Nephron progenitor cell (in vitro differentiated cells): Measurements from ENCODE around the gene PAX5.

Experiments used
- DNase-seq: peaks from one replicate; pipeline ENCODE4 v3.0.0; 2021
- H3K27ac Mint-ChIP-seq: 2 replicates; pipeline ENCODE4 v1.8.0; 2021; ENCODE audit warnings: mild to moderate bottlenecking, moderate library complexity, mixed read lengths
- H3K27me3 Mint-ChIP-seq: 2 replicates; pipeline ENCODE4 v1.8.0; 2021; ENCODE audit warnings: mild to moderate bottlenecking, low read depth, mixed read lengths; ENCODE audit not compliant: poor library complexity
- H3K36me3 Mint-ChIP-seq: 2 replicates; pipeline ENCODE4 v1.8.0; 2021; ENCODE audit warnings: low read depth, mixed read lengths
- H3K4me1 Mint-ChIP-seq: 2 replicates; pipeline ENCODE4 v1.8.0; 2021; ENCODE audit warnings: mixed read lengths
- H3K4me3 Mint-ChIP-seq: 2 replicates; pipeline ENCODE4 v1.8.0; 2021; ENCODE audit warnings: mild to moderate bottlenecking, moderate library complexity, mixed read lengths
- H3K9me3 Mint-ChIP-seq: 2 replicates; pipeline ENCODE4 v1.8.0; 2021; ENCODE audit warnings: mild to moderate bottlenecking, moderate library complexity, mixed read lengths
- TF ChIP-seq, protein P1 (sequence below): fragments of 200-600 bp; sonication (generic); IDR thresholded peaks from 2 replicates; pipeline ENCODE4 v1.5.0; 2021; ENCODE audit warnings: antibody characterized with exemption

PAX5 gene

DNA sequence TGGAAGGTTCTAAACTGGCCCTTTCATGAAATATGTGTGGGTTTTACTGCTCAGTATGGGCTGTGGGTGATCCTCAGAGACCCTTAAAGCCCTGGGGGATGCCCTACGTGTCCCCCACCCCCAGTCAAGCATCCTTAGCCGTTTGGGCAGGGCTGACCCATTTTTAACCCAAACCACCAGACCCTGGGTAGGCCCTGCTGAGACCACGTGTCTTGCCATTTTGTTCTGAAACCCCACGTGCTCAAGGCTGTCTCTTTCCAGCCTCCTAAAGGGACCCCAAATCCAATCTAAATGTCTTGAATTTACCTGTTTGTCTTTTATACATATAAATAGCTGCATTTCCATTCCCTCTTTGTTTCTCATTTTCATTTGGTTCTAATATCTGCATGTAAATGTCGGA lies 94.9 kb downstream of the PAX5 start:
- DNase-seq: no peak
- Mint-ChIP-seq H3K36me3 (no peaks in the 10 kb centered on the region), H3K27me3 (peaks cover 47% of the 10 kb centered on the region), H3K27ac (no peak overlapping the region), H3K4me1 (peaks cover 37% of the 10 kb centered on the region), H3K4me3 (no peak overlapping the region), H3K9me3 (no peaks in the 10 kb centered on the region)
- TF ChIP-seq, protein P1, sequence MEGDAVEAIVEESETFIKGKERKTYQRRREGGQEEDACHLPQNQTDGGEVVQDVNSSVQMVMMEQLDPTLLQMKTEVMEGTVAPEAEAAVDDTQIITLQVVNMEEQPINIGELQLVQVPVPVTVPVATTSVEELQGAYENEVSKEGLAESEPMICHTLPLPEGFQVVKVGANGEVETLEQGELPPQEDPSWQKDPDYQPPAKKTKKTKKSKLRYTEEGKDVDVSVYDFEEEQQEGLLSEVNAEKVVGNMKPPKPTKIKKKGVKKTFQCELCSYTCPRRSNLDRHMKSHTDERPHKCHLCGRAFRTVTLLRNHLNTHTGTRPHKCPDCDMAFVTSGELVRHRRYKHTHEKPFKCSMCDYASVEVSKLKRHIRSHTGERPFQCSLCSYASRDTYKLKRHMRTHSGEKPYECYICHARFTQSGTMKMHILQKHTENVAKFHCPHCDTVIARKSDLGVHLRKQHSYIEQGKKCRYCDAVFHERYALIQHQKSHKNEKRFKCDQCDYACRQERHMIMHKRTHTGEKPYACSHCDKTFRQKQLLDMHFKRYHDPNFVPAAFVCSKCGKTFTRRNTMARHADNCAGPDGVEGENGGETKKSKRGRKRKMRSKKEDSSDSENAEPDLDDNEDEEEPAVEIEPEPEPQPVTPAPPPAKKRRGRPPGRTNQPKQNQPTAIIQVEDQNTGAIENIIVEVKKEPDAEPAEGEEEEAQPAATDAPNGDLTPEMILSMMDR: no peak

DNA sequence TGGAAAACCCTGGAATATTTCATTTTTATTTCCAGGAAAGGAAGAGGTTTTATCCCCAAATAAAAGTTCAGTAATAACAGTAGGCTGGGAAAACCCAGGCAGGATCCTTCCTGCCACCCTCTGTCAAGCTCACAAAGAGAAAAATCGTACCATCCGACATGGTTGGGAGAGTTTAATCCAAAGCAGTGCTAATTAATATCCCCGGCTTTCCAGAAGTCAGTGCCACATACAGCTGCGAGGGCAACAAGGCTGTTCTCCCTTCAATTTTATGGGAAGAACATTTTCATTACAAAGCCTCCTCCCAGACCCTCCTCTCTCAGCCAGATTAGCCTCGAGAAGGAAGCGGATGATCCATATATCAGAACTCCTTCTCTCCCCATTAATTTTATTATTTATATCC lies 95.5 kb downstream of the PAX5 start:
- no peaks in the 10 kb centered on the region for H3K36me3 Mint-ChIP-seq
- H3K27me3 Mint-ChIP-seq: peaks cover 47% of the 10 kb centered on the region
- TF ChIP-seq, protein P1: no peak
- H3K27ac Mint-ChIP-seq: no peak overlapping the region
- H3K4me3 Mint-ChIP-seq: no peak overlapping the region
- H3K4me1 Mint-ChIP-seq: peaks cover 41% of the 10 kb centered on the region
- no peaks in the 10 kb centered on the region for H3K9me3 Mint-ChIP-seq
- DNase-seq: no peak

DNA sequence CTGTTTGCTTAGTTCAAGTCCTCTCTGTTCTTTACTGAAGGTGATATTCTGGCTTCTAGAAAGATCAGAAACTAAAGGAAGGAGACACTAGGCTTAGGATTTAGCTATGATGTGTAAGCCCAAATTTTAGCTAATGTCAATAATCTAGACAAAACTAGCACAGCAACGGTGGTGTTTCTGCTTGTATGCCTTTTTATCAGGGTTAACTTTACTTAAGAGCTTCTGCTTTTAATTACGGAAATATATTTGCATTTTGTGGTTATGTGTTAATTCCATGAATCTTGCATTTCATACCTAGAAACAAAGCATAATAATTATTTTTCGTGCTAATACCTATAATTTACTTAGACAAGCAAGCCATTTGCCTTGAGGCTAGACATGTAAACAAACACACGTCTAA lies 96.1 kb downstream of the PAX5 start:
- Mint-ChIP-seq H3K36me3 (no peaks in the 10 kb centered on the region), H3K4me1 (peaks cover 41% of the 10 kb centered on the region), H3K9me3 (no peaks in the 10 kb centered on the region), H3K27me3 (peaks cover 43% of the 10 kb centered on the region), H3K4me3 (no peak overlapping the region), H3K27ac (no peak overlapping the region)
- no peak for DNase-seq
- TF ChIP-seq, protein P1: no peak

DNA sequence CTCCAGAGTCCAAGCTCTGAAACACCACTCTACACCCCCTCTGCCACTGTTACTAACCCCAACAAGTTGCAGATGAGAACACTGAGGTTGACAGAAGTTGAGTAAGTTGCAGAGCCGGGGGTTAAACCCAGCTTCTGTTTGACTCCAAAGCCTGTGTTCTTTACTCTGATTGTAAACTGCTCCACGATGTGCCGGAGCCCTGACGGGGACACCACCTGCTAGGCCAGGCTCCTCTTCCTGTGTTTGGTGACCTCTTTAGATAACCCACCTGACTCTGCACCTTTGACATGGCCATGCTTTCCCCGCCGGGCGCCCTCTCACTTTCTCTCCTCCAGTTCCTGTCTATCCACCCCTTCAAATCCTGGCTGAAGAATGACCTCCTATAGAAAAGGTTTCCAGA lies 96.7 kb downstream of the PAX5 start:
- Mint-ChIP-seq H3K27me3 (peaks cover 42% of the 10 kb centered on the region), H3K4me1 (peaks cover 41% of the 10 kb centered on the region), H3K4me3 (no peak overlapping the region), H3K9me3 (peaks cover 1% of the 10 kb centered on the region), H3K27ac (no peak overlapping the region), H3K36me3 (no peaks in the 10 kb centered on the region)
- DNase-seq: no peak
- TF ChIP-seq, protein P1: no peak

DNA sequence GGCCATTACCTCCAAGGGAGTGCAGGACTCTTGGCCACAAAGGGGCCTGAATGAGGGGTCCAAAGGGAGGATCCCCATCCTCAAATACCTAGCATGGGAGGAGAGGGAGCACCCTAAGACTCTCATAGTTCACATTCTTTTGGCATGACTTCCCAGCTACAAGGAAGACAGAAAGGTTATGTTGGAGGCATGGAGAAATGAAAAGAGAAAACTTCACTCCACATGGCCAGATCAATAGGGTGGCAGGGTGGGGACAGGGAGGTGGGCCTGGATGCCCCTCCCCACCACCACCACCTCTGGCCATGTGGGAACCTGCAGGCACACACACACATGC lies 97.6 kb downstream of the PAX5 start:
- H3K27me3 Mint-ChIP-seq: peaks cover 46% of the 10 kb centered on the region

More for the DNA sequence above, 97.6 kb downstream of the PAX5 start:
- Mint-ChIP-seq H3K27ac (no peak overlapping the region), H3K4me1 (peaks cover 41% of the 10 kb centered on the region), H3K4me3 (no peak overlapping the region), H3K36me3 (no peaks in the 10 kb centered on the region), H3K9me3 (peaks cover 9% of the 10 kb centered on the region)
- TF ChIP-seq, protein P1: no peak
- DNase-seq: no peak
